ENCODE data around the gene NPHS1.

NPHS1 gene

DNA sequence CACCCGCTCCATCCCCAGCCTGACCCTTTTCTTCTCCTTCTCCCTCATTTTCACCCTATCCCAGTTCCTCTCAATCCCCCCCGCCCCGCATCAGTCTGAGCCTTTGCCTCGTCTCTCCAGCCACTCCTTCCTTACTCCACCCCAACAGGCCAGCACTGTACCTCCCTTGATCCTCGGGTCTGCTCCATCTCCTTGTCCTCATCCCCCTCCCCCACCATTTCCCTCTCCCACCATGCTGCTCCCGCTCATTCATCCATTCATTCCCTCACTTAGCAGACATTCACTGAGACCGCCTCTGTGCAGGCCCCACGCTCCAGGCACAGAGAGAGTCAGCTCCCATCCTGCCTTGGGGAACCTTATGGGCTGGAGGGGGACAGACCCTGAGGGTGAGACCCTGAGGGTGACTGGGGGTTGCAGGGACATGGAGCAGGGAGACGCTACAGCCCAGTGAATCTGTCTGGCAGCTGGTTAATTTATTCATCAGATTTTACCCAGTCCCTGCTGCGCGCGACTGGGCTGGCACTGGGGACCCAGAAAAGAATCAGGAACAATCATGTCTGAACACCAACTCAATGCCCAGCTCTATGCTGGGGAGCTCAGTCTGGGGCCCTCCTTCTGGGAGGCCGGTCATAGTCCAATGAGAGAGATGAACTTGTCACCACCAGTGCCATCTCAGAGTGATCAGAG, 76.1 kb downstream of the NPHS1 start:
- no peak for TF ChIP-seq POLR2A (IDR thresholded peaks at IDR 0.05; ENCODE audit: low read depth, low read length)
- FAIRE-seq (no peak), DNase-seq (ENCODE audit: insufficient read length, low spot score) (no peak)
